Panc1 (cell line): Measurements from ENCODE around the gene DLGAP1. TPM values are rescaled to one million over a fixed set of nuclear protein-coding genes. Genes with fewer than 3 reads are reported as not detected.

Experiments used
- ATAC-seq: fragments of 200-7000 bp; cut with Tn5 transposase; 2 replicates; pipeline ENCODE4 v1.9.1; 2020; ENCODE audit warnings: mild to moderate bottlenecking, moderate library complexity
- BruUV-seq: library from RNA; stranded (reverse); fragments of 400-500 nt; replicated peaks from 2 replicates; lab custom pipeline; 2021; lab: Mats Ljungman, UMichigan
- CTCF ChIA-PET: fragments of 300-600 bp; sonication (Branson Sonifier 250); formaldehyde crosslinking; loops from one replicate; lab custom pipeline; 2022; ENCODE audit warnings: antibody characterized with exemption; lab: Charles Lee
- POLR2A ChIA-PET: fragments of 300-600 bp; sonication (Branson Sonifier 250); formaldehyde crosslinking; loops from one replicate; lab custom pipeline; 2022; ENCODE audit warnings: antibody characterized with exemption; lab: Charles Lee
- DNase-seq: peaks from one replicate; pipeline ENCODE4 v3.0.0-alpha.2; 2010; ENCODE audit warnings: low read depth, low spot score
- H3K27ac ChIP-seq: 2 replicates; pipeline ENCODE4 v1.5.1; 2011; ENCODE audit warnings: mild to moderate bottlenecking, low read length, inconsistent platforms
- H3K27me3 ChIP-seq: fragments of 200-500 bp; sonication (Bioruptor generic); 2 replicates; pipeline ENCODE4 v1.6.0; 2014; ENCODE audit warnings: low read length, inconsistent platforms; ENCODE audit not compliant: control insufficient read depth, insufficient read depth
- H3K36me3 ChIP-seq: fragments of 200-500 bp; sonication (Bioruptor generic); 2 replicates; pipeline ENCODE4 v1.5.1; 2014; ENCODE audit warnings: inconsistent platforms, mild to moderate bottlenecking, low read length, moderate library complexity; ENCODE audit not compliant: control insufficient read depth, insufficient read depth
- H3K4me1 ChIP-seq: 2 replicates; pipeline ENCODE4 v1.5.1; 2011; ENCODE audit warnings: inconsistent platforms, mild to moderate bottlenecking, low read length, moderate library complexity; ENCODE audit not compliant: control insufficient read depth, insufficient read depth
- H3K4me3 ChIP-seq, 2 experiments: 2 replicates each; pipeline ENCODE4 v1.5.1; 2011 to 2012; ENCODE audit warnings: low read depth in 2 of 2, low read length in 2 of 2, mild to moderate bottlenecking in 2 of 2, inconsistent platforms in 1 of 2, moderate library complexity in 1 of 2
- H3K9me3 ChIP-seq: fragments of 200-500 bp; sonication (Bioruptor generic); 2 replicates; pipeline ENCODE4 v1.5.1; 2014; ENCODE audit warnings: low read depth, mild to moderate bottlenecking, inconsistent platforms, low read length, moderate library complexity; ENCODE audit not compliant: control insufficient read depth, insufficient read depth
- CTCF ChIP-seq: fragments of 450-650 bp; IDR thresholded peaks from 2 replicates; pipeline ENCODE4 v1.5.1; 2017; ENCODE audit warnings: mild to moderate bottlenecking
- POLR2AphosphoS5 ChIP-seq: IDR thresholded peaks from 2 replicates; pipeline ENCODE4 v1.6.1; 2012; ENCODE audit warnings: mild to moderate bottlenecking, low read depth, low read length, moderate library complexity
- REST ChIP-seq, 2 experiments: IDR thresholded peaks; 2 replicates each; pipeline ENCODE4 v1.6.1; 2011 to 2012; ENCODE audit warnings: low read depth in 2 of 2, control low read depth in 1 of 2, low read length in 1 of 2, mild to moderate bottlenecking in 1 of 2, moderate library complexity in 1 of 2; ENCODE audit not compliant: insufficient read depth in 1 of 2
- SIN3A ChIP-seq: IDR thresholded peaks from 2 replicates; pipeline ENCODE4 v1.6.1; 2012; ENCODE audit warnings: low read depth, mild to moderate bottlenecking, low read length, moderate library complexity, borderline replicate concordance; ENCODE audit not compliant: insufficient read depth
- TCF7L2 ChIP-seq: IDR thresholded peaks from 2 replicates; pipeline ENCODE4 v1.6.1; 2011; ENCODE audit warnings: mild to moderate bottlenecking, low read depth, low read length, inconsistent platforms
- in situ Hi-C: cut with HindIII; loops from 2 replicates; pipeline ENCODE4 v1.10.0; 2016; ENCODE audit warnings: low sequenced_read_pairs, low pct_unique_long_range_greater_than_20kb
- intact Hi-C: fragments of 100-400 bp; cut with micrococcal nuclease; formaldehyde crosslinking; loops from one replicate; pipeline ENCODE4 v1.10.0; 2022; ENCODE audit not compliant: unreplicated experiment
- total RNA-seq: library from RNA; stranded (reverse); gene quantifications from one replicate; pipeline ENCODE4 v1.2.1, GENCODE V29; 2021; ENCODE audit not compliant: unreplicated experiment

The DLGAP1 gene
- total RNA-seq, 1 experiment from 2014 or later: 1.8 TPM

GRCh38 chr18:4208366-4208765 is 246.7 kb downstream of the DLGAP1 start:
- CTCF ChIA-PET: no interaction called here
- in situ Hi-C loops: no loop called here
- POLR2A ChIA-PET: no interaction called here
- H3K27me3 ChIP-seq: no peaks in the 10 kb centered on the region
- no peak overlapping the region for H3K27ac ChIP-seq
- H3K4me1 ChIP-seq: no peaks in the 10 kb centered on the region
- H3K4me3 ChIP-seq: no peak overlapping the region
- no peaks in the 10 kb centered on the region for H3K9me3 ChIP-seq
- H3K36me3 ChIP-seq: no peaks in the 10 kb centered on the region
- TF ChIP-seq REST (IDR thresholded peaks at IDR 0.05; ENCODE audit: insufficient read depth in 1 of 2, low read depth in 2 of 2, low read length in 1 of 2): no peak
- no peak for TF ChIP-seq TCF7L2
- no peak for TF ChIP-seq POLR2AphosphoS5
- no peak for TF ChIP-seq SIN3A
- TF ChIP-seq CTCF: no peak
- no peak for ATAC-seq
- intact Hi-C loops: no loop called here
- DNase-seq: no peak
- no TSS peak for BruUV-seq

- ATAC-seq (no peak), DNase-seq (no peak)
- Histone ChIP-seq H3K36me3 (no peaks in the 10 kb centered on the region), H3K27me3 (no peaks in the 10 kb centered on the region), H3K4me1 (no peaks in the 10 kb centered on the region), H3K9me3 (no peaks in the 10 kb centered on the region), H3K27ac (no peak overlapping the region), H3K4me3 (no peak overlapping the region)
- in situ Hi-C loops: no loop called here
- no TSS peak for BruUV-seq
- intact Hi-C loops: no loop called here
- POLR2A ChIA-PET: no interaction called here
- TF ChIP-seq SIN3A (no peak), REST (IDR thresholded peaks at IDR 0.05; ENCODE audit: insufficient read depth in 1 of 2, low read depth in 2 of 2, low read length in 1 of 2) (no peak), CTCF (no peak), POLR2AphosphoS5 (no peak), TCF7L2 (no peak)
- CTCF ChIA-PET: no interaction called here
Observed at GRCh38 chr18:4207383-4207985, 247.6 kb downstream of the DLGAP1 start.
